HG02642 (cell line): ENCODE results near the gene SETD4.

ENCODE experiments used
- ATAC-seq: cut with Tn5 transposase; IDR thresholded peaks from one replicate; pipeline ENCODE4 v1.9.1; 2021; ENCODE audit warnings: mild to moderate bottlenecking; ENCODE audit not compliant: unreplicated experiment, poor library complexity

The SETD4 gene

DNA sequence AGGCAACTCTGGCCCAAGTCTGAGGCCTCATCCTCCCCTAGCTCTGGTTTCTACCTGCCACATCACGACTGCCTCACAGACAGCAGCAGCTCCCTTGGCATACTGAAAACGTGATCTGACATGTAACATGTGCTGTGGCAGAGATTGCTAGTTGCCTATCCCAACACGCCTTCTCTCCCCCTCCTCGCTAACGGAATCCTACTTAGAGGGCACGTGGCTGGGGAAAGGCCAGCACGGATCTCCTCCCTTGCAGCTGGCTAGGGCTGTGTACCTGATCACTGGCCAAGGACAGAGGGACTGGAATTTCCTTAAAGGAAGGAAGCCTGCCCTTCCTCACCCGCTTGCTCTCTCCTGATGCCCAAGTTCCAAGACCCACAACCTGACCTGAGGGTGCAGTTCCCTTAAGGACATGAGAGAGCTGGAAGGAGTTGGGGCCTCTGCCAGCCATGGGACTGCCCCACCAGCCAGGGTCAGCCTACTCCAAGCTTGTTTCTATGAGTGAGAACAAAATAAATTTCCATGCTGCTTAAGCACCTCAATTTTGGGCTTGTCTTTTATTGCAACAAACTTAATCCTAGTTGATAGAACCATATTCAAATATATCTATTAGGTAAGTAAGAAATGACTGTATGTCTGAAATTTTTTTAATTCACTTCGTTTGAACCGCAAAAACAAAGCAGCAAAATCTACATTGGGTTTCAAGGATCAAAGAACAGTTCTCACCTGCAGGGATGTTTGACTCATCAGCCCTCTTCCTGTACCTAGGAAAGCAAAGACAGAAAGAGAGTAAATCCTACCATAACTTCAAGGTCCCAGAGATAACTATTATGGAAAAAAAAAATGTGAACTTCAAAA, 7.2 kb downstream of the SETD4 start:
- ATAC-seq, result no peak

- ATAC-seq, result no peak
These were observed 12.0 kb downstream of the SETD4 start for GRCh38 chr21:36048357-36048756.

DNA sequence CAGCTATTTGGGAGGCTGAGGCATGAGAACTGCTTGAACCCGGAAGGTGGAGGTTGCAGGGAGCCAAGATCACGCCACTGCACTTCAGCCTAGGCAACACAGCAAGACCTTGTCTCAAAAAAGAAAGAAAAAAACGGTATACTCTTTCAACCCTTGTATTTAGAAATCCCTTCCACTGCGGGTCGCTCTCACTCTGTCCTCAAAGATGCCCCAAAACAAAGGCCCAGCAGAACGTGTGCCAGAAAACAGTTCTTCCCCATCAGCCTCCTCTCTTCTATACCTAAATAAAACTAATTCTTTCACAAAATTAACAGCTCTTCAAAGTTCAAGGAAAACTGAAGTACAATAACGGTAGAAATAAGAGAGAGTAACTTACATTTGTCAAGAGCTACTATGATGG, 13.2 kb downstream of the SETD4 start:
- no peak for ATAC-seq

DNA sequence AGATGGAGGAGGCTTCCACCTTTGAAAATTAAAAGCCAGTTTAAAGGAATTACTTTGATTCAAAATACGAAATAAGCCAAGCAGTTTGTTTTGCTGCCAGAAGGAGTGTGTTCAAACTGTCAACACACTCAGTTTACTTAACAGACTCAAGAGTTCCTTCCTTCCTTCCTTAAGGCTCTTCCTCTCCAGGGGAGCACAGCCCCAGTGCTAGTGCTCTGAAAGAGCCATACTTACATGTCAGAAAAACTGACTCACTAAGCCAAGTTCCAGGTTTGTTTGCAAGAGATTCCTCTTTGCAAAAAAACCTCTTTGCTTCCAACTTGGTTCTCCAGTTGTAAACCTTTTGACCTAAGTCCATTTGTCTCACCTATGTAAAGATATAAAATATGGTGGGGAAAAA, 14.3 kb downstream of the SETD4 start:
- ATAC-seq, result no peak

GRCh38 chr21:36044056-36044455, 16.3 kb downstream of the SETD4 start:
- ATAC-seq, result no peak

GRCh38 chr21:36041910-36042309, 18.4 kb downstream of the SETD4 start:
- no peak for ATAC-seq

DNA sequence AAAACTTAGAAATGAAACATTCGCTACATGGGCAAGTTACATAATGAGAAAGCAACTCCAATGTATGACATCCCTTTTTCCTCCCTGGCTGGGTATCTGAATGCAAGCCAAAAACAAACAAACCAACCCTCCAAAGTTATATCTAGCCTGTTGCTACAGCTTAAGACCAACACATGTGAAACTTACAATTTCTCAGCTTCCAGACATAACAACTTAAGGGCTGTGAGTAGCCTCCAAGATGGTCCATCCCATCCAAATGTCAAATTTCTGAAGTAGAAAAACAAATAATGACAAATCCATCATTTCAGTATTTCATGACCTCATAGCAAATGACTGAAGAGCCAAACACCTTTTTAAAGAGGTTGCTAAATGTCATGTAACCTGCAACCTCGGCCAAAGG, 19.9 kb downstream of the SETD4 start:
- ATAC-seq, result no peak

DNA sequence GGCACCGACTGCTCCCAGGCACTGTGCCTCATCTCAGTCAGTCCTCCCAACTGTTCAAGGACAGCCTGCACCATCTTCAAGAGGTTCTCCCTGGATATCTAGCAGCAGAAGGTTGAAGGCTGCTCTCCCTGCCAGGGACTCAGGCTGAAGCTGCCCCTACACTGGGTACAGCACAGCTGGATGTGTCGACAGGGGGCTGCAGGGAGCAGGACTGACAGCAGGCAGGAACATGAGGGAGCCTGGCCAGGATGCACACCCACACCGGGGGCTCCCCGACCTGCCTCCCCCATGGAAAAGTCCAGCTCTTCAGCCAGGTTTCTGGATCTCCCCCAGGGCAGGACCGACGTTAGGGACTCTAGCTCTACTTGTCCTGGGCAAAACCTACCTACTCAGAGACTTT, 20.5 kb downstream of the SETD4 start:
- ATAC-seq, result no peak

DNA sequence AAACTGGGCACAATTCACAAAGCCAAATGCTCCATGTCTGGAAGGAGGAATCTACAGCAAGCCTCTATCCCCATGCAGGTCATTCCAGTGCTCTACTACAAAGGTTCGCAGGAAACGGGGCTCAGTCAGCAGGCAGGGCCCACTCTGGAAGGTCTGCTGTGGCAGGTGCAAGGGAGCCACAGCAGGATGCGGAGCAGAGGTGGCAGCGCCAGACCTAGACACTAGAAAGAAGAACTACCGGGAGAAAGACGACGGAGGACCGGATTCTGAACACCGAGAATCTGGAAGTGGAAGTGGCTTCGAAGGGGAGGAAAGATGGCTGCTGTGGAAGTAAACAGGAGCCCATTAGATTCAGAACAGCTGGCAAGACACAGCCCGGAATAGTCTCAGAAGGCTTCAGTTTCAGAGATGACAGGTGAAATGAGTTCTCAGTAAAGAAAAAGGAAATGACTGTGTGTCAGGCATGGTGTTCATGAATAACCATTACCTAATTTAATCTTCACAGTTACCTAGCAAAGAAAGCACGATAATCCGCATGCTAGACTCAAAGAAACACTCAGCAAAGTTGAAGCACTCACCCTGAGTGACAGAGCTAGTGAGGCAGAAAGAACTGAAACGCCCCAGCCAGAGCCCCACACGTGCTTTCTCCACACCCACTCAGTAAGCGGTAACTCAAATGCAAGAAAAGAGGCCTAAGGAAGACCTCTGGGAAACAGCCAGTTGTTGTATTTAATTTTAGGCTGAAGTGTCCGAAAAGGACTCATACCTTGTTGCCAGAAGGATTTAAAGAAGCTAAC, 21.4 kb downstream of the SETD4 start:
- ATAC-seq, result no peak

- ATAC-seq, result no peak
These were observed 24.9 kb downstream of the SETD4 start for GRCh38 chr21:36035381-36035791.

- no peak for ATAC-seq
These were observed 26.0 kb downstream of the SETD4 start for GRCh38 chr21:36034211-36034913.

DNA sequence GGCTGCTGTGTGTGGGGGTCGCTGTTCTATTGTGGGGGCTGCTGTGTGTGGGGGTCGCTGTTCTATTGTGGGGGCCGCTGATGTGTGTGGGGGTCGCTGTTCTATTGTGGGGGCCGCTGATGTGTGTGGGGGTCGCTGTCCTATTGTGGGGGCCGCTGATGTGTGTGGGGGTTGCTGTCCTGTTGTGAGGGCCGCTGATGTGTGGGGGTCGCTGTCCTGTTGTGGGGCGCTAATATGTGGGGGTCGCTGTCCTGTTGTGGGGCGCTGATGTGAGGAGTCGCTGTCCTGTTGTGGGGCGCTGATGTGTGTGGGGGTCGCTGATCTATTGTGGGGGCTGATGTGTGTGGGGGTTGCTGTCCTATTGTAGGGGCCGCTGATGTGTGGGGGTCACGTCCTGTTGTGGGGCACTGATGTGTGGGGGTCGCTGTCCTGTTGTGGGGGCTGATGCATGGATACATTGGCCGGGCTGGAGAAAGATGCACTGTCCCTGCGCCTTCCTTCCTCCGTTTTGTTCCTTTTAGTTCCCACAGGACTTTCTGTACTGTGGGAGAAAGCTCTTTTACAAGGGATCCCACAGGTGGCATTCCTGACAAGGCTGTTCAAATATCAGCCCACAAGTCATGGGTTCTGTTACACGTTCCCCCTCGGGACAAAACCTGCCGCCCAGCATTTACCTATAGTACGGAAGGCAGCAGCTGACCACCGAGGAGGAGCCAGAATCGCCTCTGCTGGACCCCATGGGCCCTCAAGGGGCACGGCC, 27.5 kb downstream of the SETD4 start:
- ATAC-seq, result no peak

DNA sequence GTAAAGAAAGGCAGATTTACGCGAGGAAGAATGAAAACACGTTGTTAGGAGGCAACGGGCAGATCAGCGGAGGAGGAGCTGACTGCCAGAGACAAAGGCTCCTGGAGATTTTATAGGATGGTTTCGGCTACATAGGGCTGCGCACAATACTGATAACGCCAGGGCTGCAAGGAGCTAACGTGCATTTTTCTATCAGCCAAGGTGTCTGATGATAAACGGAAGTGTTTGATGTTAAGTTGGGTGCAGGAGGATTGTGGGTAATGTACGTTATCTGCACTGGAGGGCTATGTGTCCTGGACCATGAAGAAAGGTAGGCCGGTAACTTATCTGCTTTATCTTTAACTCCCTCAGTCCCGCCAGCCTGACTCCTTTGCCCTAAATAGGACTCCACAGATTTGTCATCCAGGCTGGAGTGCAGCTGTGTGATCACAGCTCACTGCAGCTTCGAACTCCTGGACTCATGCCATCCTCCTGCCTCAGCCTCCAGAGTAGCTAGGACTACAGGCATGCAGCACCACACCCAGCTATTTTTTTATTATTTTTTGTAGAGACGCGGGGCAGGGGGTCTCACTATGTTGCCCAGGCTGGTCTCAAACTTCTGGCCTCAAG, 29.6 kb downstream of the SETD4 start:
- ATAC-seq, result no peak

DNA sequence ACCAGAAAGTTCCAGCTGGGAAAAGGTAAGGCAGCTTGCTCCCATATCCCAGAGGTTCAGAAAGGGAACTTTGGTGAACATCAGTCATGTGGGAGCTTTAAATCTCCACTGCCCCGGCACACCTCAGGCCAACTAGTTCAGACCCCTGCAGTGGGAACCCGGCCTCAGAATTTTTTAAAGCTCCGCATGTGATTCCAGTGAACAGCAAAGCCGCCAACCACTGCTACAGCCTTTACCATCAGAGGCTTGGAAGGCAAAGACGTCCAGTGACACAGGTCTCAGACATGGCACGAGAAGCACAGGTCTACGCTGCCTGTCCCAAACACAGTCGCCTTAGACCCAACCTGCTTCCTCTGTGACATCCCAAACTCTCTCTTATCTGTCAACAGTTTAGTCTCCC, 31.0 kb downstream of the SETD4 start:
- no peak for ATAC-seq

DNA sequence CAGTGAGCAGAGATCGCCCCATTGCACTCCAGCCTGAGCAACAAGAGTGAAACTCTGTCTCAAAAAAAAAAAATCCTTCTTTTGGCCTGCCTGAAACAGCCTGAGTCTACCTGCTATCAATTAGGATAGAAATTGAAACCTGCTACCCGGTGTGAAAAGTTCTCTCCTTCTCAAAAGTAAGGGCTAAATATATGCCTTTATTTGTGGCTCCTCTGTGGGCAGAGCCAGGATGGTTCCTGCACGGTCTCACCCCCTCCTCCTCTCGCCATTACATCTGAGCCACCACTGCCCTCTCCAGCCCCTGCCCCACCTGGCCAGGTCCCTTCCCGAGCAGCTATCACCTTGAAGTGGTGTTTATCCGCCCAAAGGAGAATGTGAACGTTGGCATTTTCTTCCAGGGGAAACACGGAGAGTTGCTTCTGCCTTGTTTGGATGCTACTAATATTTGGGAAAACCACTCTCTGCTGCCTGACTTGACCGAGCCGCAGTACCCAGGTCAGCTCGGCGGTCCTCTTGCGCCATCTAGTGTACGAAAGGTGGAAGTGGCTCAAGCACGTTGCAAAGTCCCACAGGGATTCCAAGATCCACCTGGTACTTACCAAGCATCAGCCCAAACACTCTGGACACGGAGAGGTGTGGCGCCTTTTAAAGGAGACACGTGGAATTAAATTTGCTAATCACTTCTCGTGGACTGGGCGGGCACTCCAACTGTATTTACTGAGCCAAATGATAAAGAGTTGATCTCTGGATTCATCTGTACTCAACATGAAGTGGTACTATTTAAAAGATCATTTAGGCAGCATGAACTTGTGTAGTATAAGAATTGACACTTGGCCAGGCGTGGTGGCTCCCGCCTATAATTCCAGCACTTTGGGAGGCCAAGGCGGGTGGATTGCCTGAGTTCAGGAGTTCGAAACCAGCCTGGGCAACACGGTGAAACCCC, 31.9 kb downstream of the SETD4 start:
- ATAC-seq, result no peak

GRCh38 chr21:36027347-36027746, 33.0 kb downstream of the SETD4 start:
- ATAC-seq, result no peak

DNA sequence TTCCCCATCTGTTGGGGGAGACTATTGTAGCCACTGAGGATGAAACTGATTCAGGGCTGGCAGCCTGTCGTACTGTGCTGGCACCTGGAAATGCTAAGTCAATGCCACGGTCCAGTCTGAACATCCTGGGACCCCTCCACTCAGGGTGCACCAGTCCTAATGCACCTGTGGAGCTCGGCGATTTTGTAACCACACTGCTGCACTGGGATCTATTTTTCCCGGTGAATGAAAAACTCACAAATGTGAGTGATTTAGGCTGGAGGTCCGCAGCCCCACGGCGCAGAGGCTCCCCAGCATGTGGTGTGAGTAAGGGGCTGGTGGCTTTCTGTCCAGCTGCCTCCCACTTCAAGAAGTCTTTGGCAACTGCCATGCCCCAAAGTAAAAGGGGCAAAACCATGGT, 35.5 kb downstream of the SETD4 start:
- ATAC-seq, result no peak

DNA sequence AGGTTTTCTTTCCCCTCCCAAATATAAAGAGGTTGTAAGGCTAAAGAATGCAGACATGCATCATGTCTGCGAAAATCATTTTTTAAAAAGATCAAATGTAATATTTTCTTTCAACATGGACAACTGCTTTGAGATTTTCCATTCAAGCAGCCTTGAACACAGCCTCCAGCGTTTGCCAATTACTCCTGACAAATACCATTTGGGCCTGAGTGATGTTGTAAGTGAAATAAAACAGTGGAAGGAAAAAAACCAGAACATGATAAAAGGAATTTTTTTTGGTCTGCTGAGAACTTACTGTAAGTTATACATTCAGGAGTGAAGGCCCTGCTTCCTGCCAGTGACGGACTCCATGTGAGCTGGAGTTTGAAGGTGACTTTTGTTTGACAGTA, 37.2 kb downstream of the SETD4 start:
- ATAC-seq, result no peak
